Activated naive CD4-positive, alpha-beta T cell treated with anti-CD3 and anti-CD28 coated beads for 36 hours (primary cell): ENCODE measurements around the gene COL25A1. TPM values are rescaled to one million over a fixed set of nuclear protein-coding genes. Genes with fewer than 3 reads are reported as not detected.

Experiments used
- CTCF ChIA-PET: fragments of 350-600 bp; sonication (Branson Sonifier 250); formaldehyde crosslinking; loops from one replicate; lab custom pipeline; 2021; ENCODE audit warnings: antibody characterized with exemption; lab: Charles Lee
- DNase-seq: peaks from one replicate; pipeline ENCODE4 v3.0.0-alpha.2; 2020
- H3K27ac Mint-ChIP-seq: one replicate; pipeline ENCODE4 v1.8.0; 2021; ENCODE audit warnings: mild to moderate bottlenecking, mixed read lengths
- H3K27me3 Mint-ChIP-seq: one replicate; pipeline ENCODE4 v1.8.0; 2021; ENCODE audit warnings: low read depth, mixed read lengths
- H3K36me3 Mint-ChIP-seq: one replicate; pipeline ENCODE4 v1.8.0; 2021; ENCODE audit warnings: low read depth, mixed read lengths
- H3K4me1 Mint-ChIP-seq: one replicate; pipeline ENCODE4 v1.8.0; 2021; ENCODE audit warnings: low read depth, mixed read lengths
- H3K4me3 Mint-ChIP-seq: one replicate; pipeline ENCODE4 v1.8.0; 2021; ENCODE audit warnings: mild to moderate bottlenecking, moderate library complexity, mixed read lengths
- H3K9me3 Mint-ChIP-seq: one replicate; pipeline ENCODE4 v1.8.0; 2021; ENCODE audit warnings: mixed read lengths
- intact Hi-C: fragments of 100-400 bp; cut with micrococcal nuclease; formaldehyde crosslinking; loops from one replicate; pipeline ENCODE4 v1.15.1; 2023
- total RNA-seq, 2 experiments: library from RNA; stranded (reverse); gene quantifications; one replicate each; pipeline ENCODE4 v1.2.3, GENCODE V29; 2021

Gene COL25A1
- total RNA-seq, 2 experiments from 2014 or later: not detected

- H3K27ac Mint-ChIP-seq: no peak overlapping the region
- CTCF ChIA-PET: interaction anchor here (0.6 to 1.9 kb wide), 3 partner anchors 9 to 815 kb away, joined by 3 to 6 read pairs (median 4); no protein-coding TSS in a partner anchor
- no peaks in the 10 kb centered on the region for H3K9me3 Mint-ChIP-seq
- no peaks in the 10 kb centered on the region for H3K36me3 Mint-ChIP-seq
- H3K4me1 Mint-ChIP-seq: peaks cover 2% of the 10 kb centered on the region
- intact Hi-C loops: loop anchor here (1.0 to 10.0 kb wide), 3 partner anchors 241 to 991 kb away; partner anchors contain the start of gene RRH
- no peaks in the 10 kb centered on the region for H3K27me3 Mint-ChIP-seq
- H3K4me3 Mint-ChIP-seq: no peak overlapping the region
- no peak for DNase-seq
Observed at GRCh38 chr4:108834166-108834834, 468.2 kb downstream of the COL25A1 start.

- no peak for DNase-seq
- intact Hi-C loops: loop anchor here (10.0 kb wide), 2 partner anchors 242 to 992 kb away; partner anchors contain the start of gene RRH
- CTCF ChIA-PET: interaction anchor here (0.6 to 1.9 kb wide), 2 partner anchors 8 to 400 kb away, joined by 4 to 6 read pairs; no protein-coding TSS in a partner anchor
- H3K36me3 Mint-ChIP-seq: no peaks in the 10 kb centered on the region
- no peak overlapping the region for H3K4me3 Mint-ChIP-seq
- H3K4me1 Mint-ChIP-seq: peaks cover 2% of the 10 kb centered on the region
- H3K27me3 Mint-ChIP-seq: no peaks in the 10 kb centered on the region
- no peak overlapping the region for H3K27ac Mint-ChIP-seq
- no peaks in the 10 kb centered on the region for H3K9me3 Mint-ChIP-seq
Observed at GRCh38 chr4:108833046-108833445, 469.4 kb downstream of the COL25A1 start.

- H3K27ac Mint-ChIP-seq: no peak overlapping the region
- no peaks in the 10 kb centered on the region for H3K36me3 Mint-ChIP-seq
- H3K9me3 Mint-ChIP-seq: no peaks in the 10 kb centered on the region
- CTCF ChIA-PET: interaction anchor here (0.7 to 2.1 kb wide), 2 partner anchors 9 to 155 kb away, joined by 3 to 4 read pairs; no protein-coding TSS in a partner anchor
- DNase-seq: no peak
- H3K4me1 Mint-ChIP-seq: peaks cover 2% of the 10 kb centered on the region
- intact Hi-C loops: loop anchor here (10.0 kb wide), 2 partner anchors 243 to 993 kb away; partner anchors contain the start of gene RRH
- H3K27me3 Mint-ChIP-seq: no peaks in the 10 kb centered on the region
- H3K4me3 Mint-ChIP-seq: no peak overlapping the region
Observed at GRCh38 chr4:108831886-108832285, 470.6 kb downstream of the COL25A1 start.

DNA sequence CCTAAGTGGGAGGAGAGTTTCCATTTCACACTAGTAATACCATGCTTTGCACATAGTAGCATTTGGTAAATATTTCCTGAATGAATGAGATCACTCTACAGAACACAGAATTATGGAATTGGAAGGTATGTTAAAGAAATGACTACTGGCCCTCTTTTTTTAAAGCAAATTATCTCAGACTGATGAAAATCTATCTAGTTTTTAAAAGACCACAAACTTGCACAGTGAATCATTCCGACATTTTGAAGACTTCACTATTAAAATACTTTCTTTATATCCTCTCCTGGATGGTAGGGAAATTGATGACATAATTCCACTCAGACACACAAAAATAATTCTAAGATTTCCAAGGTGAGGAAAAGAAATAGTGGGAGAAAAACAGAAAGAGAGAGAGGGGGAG is 471.2 kb downstream of the COL25A1 start:
- Mint-ChIP-seq H3K4me1 (peaks cover 2% of the 10 kb centered on the region), H3K27me3 (no peaks in the 10 kb centered on the region), H3K36me3 (no peaks in the 10 kb centered on the region), H3K27ac (no peak overlapping the region), H3K9me3 (no peaks in the 10 kb centered on the region), H3K4me3 (no peak overlapping the region)
- intact Hi-C loops: loop anchor here (10.0 kb wide), 2 partner anchors 244 to 994 kb away; partner anchors contain the start of gene RRH
- no peak for DNase-seq
- CTCF ChIA-PET: interaction anchor here (2.1 kb wide), 1 partner anchor 9 kb away, joined by 4 read pairs; no protein-coding TSS in a partner anchor

- H3K4me1 Mint-ChIP-seq: peaks cover 2% of the 10 kb centered on the region
- peak; percentile 50 for DNase-seq
- no peaks in the 10 kb centered on the region for H3K27me3 Mint-ChIP-seq
- intact Hi-C loops: loop anchor here (1.0 to 10.0 kb wide), 3 partner anchors 143 to 994 kb away; partner anchors contain the start of gene RRH
- H3K36me3 Mint-ChIP-seq: no peaks in the 10 kb centered on the region
- no peak overlapping the region for H3K4me3 Mint-ChIP-seq
- no peaks in the 10 kb centered on the region for H3K9me3 Mint-ChIP-seq
- H3K27ac Mint-ChIP-seq: no peak overlapping the region
- CTCF ChIA-PET: interaction anchor here (1.0 to 2.1 kb wide), 2 partner anchors 8 to 462 kb away, joined by 3 to 4 read pairs; no protein-coding TSS in a partner anchor
Observed at GRCh38 chr4:108830509-108831244, 471.8 kb downstream of the COL25A1 start.

DNA sequence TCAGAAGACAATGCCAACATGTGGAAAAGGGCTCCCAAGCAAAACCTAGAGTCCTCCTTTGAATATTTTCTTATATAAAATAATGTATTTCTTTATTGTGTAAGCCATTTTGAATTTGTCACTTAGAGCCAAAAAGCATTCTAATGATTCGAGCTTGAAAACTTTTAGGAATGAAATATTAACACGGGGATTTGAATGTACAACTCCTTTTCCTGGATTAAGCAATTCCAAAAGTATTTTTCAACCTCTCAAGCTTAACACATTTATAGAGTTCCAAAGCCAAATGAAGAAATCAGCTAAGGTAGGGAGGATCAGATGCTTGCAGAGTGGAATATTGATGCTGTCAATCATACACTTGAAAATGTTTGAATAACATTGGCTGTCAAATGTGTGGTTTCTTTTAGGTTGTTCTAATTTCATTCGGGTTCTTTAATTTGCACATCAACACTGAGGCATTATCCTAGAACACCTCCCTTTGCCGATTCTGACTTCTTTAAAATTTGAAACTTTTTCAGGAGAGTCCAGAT is 472.4 kb downstream of the COL25A1 start:
- Mint-ChIP-seq H3K27me3 (no peaks in the 10 kb centered on the region), H3K4me3 (no peak overlapping the region), H3K36me3 (no peaks in the 10 kb centered on the region), H3K4me1 (peaks cover 2% of the 10 kb centered on the region), H3K9me3 (no peaks in the 10 kb centered on the region), H3K27ac (no peak overlapping the region)
- no peak for DNase-seq
- CTCF ChIA-PET: interaction anchor here (1.0 kb wide), 1 partner anchor 463 kb away, joined by 3 read pairs; no protein-coding TSS in a partner anchor
- intact Hi-C loops: loop anchor here (1.0 to 10.0 kb wide), 3 partner anchors 143 to 995 kb away; partner anchors contain the start of gene RRH

- intact Hi-C loops: no loop called here
- Mint-ChIP-seq H3K27me3 (no peaks in the 10 kb centered on the region), H3K27ac (no peak overlapping the region), H3K9me3 (no peaks in the 10 kb centered on the region), H3K36me3 (no peaks in the 10 kb centered on the region), H3K4me3 (no peak overlapping the region), H3K4me1 (peaks cover 2% of the 10 kb centered on the region)
- no peak for DNase-seq
- CTCF ChIA-PET: no interaction called here
Observed at GRCh38 chr4:108828620-108829019, 473.8 kb downstream of the COL25A1 start.

DNA sequence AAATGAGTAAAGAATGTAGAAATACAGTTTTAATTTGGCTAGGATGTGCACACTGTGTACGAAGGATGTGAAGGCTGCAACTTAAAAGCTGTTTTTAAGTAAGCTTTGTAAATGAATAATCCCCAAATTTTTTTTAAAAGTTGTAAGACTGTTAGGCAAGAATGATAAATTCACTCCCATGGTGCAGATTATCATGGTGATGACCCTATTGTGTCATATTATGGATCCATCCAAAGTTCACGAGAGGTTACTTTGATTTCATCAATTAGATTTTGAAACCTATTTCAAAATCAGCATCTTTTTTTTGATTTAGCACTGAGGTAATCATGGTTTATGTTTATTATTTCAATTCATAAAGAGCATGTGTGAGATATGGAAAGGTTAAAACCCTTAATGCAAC is 476.7 kb downstream of the COL25A1 start:
- Mint-ChIP-seq H3K27ac (no peak overlapping the region), H3K4me3 (no peak overlapping the region), H3K9me3 (no peaks in the 10 kb centered on the region), H3K4me1 (peaks cover under 1% of the 10 kb centered on the region), H3K36me3 (no peaks in the 10 kb centered on the region), H3K27me3 (no peaks in the 10 kb centered on the region)
- DNase-seq: no peak
- intact Hi-C loops: no loop called here
- CTCF ChIA-PET: interaction anchor here (1.2 kb wide), 1 partner anchor 8 kb away, joined by 6 read pairs; no protein-coding TSS in a partner anchor

DNA sequence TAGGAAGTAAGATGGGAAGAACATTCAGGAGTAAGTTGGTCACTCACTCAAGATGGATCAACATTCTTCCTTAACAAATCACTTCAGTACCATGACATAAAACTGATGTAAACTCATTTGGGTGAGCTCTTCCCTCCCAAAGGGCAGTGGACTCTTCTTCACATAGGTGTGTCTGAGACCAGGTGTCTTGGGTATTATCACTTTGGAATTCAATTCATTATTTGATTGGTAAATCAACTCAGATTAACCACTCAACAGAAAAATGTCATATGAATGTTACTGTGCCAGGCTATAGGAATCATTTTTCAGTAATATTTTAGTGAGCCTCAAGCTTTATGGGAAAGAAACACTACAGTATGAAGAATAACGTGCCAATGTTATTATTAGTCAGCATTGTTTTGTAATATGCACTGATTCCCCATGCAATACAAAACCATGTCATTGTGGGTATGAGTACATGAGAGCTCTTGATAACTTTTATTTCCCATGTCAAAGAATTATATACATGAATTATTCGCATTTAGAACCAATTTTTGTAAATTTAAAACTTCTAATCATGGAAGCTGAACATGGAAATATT is 481.0 kb downstream of the COL25A1 start:
- Mint-ChIP-seq H3K36me3 (no peaks in the 10 kb centered on the region), H3K4me1 (no peaks in the 10 kb centered on the region), H3K27ac (no peak overlapping the region), H3K9me3 (no peaks in the 10 kb centered on the region), H3K27me3 (no peaks in the 10 kb centered on the region), H3K4me3 (no peak overlapping the region)
- CTCF ChIA-PET: no interaction called here
- DNase-seq: no peak
- intact Hi-C loops: no loop called here

DNA sequence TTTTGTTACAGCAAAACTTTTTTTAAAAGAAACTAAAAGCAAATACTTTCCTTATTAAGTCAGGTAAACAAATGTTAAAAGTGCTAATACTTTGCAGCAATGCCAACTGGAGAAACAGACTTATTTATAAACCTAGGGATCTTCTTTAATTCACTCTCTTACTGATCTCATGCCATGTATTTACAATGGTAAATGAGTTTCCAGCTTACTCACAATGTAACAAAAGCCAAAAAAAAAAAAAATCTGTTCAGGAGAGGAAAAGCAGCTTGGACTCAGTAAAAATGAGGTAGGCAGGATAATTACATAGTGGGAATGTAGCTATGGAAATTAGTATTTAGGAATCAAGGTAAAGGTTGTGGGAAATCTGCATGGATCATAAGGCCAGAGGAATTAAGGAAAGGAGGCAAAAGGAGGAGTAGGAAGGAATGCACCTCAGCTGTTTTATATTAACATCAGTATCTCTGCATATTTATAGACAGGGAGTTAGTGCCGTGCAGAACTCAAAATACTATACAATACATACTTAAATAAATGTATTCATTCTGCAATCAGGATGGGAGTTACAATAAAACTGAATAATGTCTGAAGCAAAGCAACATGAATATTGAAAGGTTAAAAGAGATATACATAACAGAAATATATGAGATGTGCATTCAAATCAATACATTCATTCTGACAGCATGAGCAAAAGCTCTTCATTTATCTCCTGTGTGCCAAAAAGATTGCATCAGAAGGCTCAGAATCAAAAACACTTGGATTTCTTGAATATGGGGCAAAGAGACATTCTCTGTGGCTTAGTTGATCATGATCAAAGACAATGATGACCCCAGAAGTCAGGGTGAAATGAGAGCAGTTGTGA is 481.7 kb downstream of the COL25A1 start:
- no peaks in the 10 kb centered on the region for H3K27me3 Mint-ChIP-seq
- no peak overlapping the region for H3K4me3 Mint-ChIP-seq
- no peak overlapping the region for H3K27ac Mint-ChIP-seq
- CTCF ChIA-PET: no interaction called here
- H3K4me1 Mint-ChIP-seq: no peaks in the 10 kb centered on the region
- no peak for DNase-seq
- intact Hi-C loops: no loop called here
- H3K36me3 Mint-ChIP-seq: no peaks in the 10 kb centered on the region
- H3K9me3 Mint-ChIP-seq: no peaks in the 10 kb centered on the region

DNA sequence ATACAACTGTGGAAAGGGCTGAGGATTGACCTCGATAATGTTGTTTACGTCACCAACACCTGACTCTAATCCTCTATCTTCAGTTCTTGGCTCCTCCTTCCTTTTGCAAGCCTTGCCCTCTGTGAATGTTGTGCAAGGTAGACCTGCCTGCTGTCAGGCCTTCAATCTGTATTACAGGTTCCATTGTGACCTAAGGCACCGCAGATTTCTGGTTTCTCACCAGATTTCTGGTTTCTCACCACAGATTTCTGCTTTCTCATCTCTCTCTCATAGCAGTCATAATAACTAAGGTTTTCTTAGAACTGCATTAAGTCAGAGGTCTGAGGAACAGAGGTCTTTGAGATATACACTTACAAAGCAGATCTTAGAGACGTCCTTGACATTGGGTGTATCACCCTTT is 488.1 kb downstream of the COL25A1 start:
- H3K27me3 Mint-ChIP-seq: peaks cover 3% of the 10 kb centered on the region
- H3K9me3 Mint-ChIP-seq: no peaks in the 10 kb centered on the region
- no peak for DNase-seq
- intact Hi-C loops: no loop called here
- H3K4me3 Mint-ChIP-seq: no peak overlapping the region
- CTCF ChIA-PET: no interaction called here
- no peaks in the 10 kb centered on the region for H3K4me1 Mint-ChIP-seq
- H3K36me3 Mint-ChIP-seq: no peaks in the 10 kb centered on the region
- H3K27ac Mint-ChIP-seq: no peak overlapping the region
